Measurements from ENCODE around the gene PLA2G2A.

DNA sequence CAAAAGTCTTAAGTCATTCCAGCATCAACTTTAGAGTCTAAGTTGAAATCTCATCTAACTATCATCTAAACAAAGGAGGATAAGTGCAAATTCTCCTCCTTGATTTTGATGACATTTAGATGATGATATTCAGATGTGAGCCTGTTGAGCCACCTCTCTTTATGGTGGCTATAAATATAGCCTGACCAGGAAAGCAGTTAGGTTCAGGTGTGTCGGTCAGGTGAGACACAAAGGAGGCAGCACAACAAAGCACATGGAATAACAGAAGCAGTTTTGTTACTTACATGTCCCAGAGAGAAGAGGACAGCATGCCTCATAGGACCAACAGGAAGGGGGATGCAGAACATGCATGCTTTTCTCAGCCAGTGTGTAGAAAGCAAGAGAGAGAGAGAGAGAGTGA is 30.6 kb upstream of the PLA2G2A start:
- TF ChIP-seq GATA2 (IDR thresholded peaks at IDR 0.05; ENCODE audit: low read depth, low read length) (no peak), GATA3 (IDR thresholded peaks at IDR 0.05; ENCODE audit: low read depth, low read length) (no peak)

All from SH-SY5Y (cell line).